ENCODE results near the gene SYT1.

DNA sequence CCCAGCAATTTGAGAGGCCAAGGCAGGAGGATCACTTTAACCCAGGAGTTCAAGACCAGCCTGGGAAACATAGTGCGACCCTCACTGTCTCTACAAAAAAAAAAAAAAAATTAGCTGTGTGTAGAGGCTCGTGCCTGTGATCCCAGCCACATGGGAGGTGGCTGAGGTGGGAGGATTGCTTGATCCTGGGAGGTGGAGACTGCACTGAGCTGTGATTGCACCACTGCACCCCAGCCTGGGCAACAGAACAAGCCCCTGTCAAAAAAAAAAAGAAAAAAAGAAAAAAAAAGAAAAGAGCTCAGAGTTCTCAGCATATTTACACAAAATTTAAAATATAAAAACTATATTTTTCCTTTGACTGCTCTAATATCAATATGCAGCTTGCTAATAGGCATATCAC lies 260.8 kb downstream of the SYT1 start:
- TF ChIP-seq, protein P1, sequence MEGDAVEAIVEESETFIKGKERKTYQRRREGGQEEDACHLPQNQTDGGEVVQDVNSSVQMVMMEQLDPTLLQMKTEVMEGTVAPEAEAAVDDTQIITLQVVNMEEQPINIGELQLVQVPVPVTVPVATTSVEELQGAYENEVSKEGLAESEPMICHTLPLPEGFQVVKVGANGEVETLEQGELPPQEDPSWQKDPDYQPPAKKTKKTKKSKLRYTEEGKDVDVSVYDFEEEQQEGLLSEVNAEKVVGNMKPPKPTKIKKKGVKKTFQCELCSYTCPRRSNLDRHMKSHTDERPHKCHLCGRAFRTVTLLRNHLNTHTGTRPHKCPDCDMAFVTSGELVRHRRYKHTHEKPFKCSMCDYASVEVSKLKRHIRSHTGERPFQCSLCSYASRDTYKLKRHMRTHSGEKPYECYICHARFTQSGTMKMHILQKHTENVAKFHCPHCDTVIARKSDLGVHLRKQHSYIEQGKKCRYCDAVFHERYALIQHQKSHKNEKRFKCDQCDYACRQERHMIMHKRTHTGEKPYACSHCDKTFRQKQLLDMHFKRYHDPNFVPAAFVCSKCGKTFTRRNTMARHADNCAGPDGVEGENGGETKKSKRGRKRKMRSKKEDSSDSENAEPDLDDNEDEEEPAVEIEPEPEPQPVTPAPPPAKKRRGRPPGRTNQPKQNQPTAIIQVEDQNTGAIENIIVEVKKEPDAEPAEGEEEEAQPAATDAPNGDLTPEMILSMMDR (IDR thresholded peaks at IDR 0.05), result no peak
- no peak for TF ChIP-seq POLR2A (IDR thresholded peaks at IDR 0.05)

Data from Peyer's patch (tissue), 4 donors.